ENCODE results near the gene ZNF205.
"Not testable (repeated sequence)": the region's sequence is repeated elsewhere in the genome, so short reads cannot be mapped to it uniquely, and the experiment has no call there.

ZNF205 gene

DNA sequence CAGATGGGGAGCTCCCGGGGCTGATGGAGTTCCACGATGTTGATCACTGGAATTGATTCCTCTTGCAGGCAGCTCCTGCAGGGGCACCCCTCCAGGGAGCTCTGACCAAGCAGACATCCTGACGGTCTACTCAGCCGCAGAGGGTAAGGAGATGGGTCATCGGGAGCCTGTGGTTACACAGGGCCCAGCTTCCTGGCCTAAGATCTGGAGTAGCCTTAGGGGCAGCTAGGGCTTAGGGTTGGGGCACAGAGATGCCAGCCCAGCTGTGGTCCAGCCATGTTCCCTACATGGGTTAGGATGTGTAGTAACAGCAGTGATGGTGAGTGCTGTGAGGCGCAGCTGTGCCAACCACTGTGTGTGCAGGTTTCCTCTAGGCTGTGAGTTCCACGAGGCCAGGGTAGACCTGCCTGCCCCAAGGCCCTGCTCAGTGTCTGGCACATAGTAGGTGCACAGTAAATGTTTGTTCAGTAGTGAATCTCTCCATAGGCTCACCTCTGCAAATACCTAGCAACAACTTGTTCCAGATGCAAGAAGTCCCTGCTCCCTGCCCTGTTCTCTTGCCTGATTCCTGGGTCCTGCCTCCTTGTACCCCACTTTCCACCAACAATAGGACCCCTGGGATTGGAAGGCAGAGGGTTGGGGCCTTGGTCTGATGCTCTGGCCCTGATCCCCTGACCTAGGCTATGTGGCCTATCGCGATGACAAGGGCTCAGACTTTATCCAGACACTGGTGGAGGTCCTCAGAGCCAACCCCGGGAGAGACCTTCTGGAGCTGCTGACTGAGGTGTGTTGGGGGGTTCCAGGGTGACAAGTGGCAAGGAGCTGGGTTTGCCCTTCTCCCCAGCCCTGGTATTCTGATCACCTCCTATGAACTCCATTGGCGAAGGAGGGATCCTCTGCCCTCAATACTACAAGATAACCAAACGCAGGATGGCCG, 36.1 kb downstream of the ZNF205 start:
- no peak for DNase-seq (ENCODE audit: low read depth, low spot score)

DNA sequence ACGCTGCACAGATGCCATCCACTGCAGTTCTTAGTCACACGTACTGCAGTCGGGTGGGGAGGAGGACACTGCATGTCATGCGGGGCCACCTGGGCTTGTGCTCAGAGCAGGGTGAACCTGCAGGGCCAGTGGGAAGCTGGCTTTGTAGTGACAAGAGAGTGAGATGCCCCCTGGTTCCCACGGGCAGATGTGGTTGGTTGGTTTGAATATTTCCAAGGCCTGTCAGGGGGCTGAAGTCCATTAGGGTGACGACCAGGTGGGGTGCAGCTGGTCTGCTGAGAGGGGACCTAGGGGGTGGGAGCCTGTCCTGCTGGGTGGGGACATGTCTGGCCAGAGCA, 36.8 kb downstream of the ZNF205 start:
- no peak for DNase-seq (ENCODE audit: low read depth, low spot score)

DNA sequence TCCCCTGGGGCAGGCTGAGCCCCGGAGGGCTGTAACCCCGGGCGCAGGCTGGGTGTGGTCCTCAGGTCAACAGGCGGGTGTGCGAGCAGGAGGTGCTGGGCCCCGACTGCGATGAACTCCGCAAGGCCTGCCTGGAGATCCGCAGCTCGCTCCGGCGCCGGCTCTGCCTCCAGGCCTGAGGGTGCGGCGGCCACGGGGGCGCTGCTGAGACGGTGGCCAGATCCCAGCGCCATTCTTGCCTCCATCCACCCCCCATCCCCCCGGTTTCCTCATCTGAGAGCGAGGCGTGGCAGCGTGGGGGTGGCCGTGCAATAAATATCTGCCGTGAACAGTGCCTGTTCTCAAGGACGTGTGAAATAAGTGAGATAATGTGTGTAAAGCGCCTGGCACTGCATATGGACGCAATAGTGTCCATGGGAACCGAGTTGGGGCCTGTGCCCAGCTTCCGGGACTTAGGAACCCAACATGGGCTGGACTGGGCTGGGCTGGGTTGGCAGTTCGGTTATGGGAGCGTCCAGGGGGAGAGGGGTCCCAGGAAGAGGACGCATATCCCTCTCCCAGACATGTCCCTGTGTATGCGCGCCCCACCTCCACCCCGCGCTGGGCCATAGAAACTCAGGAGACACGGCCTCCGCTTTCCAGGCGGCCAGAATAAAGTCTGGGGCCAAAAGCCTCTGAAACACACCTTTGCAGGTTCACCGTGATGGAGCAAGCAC, 37.4 kb downstream of the ZNF205 start:
- DNase-seq (ENCODE audit: low read depth, low spot score), result no peak

DNA sequence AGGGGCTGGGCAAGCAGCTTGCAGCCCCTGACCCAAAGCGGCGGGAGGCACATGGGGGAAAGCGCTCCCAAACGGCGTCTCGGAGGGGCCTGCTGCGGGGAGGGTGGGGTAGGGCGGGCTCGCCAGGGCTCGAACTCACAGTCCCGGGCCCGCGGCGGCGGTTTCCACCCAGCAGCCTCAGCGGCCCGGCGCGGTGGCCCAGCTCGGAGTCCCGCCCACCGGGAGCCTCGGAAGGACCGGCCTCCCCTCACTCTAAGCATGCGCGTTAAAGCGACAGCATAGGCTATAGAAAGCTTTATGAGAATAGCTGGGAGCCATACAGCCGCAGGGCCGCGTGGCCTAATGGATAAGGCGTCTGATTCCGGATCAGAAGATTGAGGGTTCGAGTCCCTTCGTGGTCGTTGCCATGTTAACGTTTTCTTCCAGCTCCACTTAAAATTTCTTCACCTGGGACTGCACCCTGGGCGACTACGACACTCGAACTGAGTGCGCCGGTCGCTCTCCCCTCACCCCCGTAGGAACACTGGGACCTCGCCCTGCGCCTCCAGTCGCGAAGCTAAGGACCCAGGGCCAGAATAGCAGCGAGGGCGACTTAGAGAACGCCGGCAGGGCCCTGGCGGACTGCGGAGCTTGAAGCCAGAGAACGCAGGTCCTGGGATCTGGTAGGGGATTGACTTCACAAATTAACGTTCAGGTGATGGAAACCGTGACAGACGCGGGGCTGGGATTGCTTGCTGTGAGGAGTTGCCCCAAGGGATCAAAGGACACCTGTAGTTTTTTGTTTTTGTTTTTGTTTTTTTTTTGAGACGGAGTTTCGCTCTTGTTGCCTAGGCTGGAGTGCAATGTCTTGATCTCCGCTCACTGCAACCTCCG, 38.2 kb downstream of the ZNF205 start:
- DNase-seq (ENCODE audit: low read depth, low spot score), result peak; percentile 90

DNA sequence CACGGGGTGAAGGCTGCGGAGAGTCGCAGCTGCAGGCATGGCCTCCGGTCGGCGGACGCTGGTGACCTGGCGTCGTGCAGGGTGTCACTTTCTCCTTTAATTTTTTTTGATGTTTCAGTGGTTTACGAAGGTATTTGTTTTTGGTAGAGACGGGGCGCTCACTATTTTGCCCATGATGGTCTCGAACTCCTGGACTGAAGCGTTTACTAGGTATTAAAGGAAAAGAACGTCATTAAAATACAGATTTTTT, 39.6 kb downstream of the ZNF205 start:
- DNase-seq (ENCODE audit: low read depth, low spot score), result no peak

DNA sequence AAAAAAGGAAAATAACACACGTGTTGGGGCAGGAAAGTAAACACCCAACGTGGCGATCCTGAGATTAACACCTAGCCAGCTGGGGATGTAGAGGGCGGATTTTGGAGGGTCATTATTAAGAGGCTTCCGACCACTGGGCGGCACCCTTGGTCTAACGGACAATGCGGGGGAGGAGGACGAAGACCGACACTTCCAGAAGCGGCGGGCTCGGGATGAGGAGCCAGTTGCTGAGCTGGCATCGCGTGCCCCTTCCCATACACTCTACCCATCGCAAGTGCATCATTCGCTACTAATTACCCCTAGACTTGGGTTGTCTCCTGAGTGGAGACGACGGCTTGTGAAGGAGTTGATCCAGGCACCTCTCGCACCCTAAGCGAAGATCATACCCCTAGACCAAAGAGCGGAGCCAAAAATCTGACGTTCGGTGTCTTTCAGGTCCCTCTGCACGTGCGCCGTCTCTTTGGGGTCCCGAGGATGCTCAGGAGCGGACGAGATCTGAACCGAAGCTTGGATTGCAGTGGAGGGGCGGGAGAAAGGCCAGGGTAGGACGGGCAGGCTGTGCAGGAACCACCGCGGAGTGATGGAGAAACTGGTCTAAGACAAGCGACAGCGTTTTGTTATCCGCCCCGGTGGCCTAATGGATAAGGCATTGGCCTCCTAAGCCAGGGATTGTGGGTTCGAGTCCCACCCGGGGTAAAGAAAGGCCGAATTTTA, 40.0 kb downstream of the ZNF205 start:
- no peak for DNase-seq (ENCODE audit: low read depth, low spot score)

DNA sequence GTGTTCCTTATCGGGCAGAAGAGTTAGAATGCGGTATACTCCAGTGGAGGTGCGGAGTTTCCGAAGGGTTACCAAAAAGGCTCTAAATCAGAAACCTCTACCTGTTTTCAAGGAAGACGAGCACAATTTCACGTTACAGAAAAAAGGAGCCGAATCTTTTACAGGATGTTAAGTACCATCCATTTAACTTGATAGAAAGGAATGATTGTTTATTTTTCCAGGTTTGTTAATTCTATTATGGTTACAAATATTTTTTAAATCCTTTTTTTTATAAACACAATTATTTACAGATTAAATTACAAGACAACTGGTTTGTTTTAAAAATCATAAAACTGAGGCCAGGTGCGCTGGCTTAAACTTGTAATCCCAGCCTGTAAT, 40.6 kb downstream of the ZNF205 start:
- no peak for DNase-seq (ENCODE audit: low read depth, low spot score)

DNA sequence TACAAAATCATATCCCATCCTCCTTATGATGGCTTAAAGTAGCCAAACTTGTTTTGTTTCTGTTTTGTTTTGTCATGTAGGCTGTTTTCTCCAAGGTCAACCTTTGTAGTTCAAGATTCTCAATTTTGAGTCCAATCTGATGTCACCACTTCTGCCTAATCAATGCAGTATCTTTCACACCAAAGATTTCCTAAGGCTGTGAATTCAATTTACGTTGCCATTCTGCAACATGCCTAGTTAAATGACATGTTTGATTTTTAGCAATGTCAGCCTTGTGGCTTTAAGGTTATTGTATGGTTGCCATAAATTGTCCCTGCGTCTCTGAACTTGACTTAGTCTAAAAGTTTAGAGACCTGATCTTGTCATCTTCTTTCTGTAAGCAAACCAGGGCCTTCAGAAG, 42.8 kb downstream of the ZNF205 start:
- no peak for DNase-seq (ENCODE audit: low read depth, low spot score)

DNA sequence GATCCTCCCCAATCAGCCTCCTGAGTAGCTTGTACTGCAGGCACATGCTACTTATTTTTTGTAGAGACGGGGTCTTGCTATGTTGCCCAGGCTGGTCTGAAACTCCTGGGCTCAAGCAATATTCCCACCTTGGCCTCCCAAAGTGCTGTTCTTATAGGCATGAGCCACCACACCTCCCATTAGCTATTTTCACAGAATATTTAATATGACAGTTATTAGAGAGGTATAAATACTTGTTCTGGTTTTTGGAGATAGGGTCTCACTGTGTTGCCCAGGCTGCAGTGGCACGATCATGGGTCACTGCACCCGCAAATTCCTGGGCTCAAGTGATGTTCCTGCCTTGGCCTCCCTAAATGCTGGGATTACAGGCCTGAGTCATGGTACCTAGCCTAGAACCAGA, 43.6 kb downstream of the ZNF205 start:
- DNase-seq (ENCODE audit: low read depth, low spot score), result no peak

DNA sequence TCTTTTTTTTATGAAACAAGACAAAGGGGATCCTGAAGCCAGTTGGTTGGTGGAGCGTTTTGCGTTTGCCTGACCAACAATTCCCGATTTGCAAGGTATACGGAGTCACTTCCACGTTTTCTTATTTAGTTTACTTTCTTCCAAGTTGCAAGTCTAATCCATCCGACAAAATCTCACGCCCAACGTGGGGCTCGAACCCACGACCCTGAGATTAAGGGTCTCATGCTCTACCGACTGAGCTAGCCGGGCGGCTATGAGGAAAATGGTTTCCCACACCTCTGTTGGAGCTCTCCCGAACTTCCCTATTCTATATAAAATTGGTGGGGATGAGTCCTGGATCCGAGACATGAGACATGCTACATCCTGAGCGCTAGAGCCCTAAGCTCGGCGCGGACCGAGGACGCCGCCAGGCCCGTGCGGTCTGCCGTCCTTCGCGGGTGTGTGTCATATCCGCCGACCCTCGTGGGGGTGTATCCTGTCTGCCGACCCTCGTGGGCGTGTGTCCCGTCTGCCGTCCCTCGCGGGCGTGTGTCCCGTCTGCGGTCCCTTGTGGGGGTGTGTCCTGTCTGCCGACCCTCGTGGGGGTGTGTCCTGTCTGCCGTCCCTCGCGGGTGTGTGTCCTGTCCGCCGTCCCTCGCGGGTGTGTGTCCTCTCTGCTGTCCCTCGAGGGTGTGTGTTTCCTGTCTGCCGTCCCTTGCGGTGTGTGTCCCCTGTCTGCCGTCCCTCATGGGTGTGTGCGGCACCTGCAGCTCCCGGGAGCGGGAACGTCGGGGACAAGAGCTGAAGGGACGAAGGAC, 45.0 kb downstream of the ZNF205 start:
- DNase-seq (ENCODE audit: low read depth, low spot score), result peak; percentile 95

DNA sequence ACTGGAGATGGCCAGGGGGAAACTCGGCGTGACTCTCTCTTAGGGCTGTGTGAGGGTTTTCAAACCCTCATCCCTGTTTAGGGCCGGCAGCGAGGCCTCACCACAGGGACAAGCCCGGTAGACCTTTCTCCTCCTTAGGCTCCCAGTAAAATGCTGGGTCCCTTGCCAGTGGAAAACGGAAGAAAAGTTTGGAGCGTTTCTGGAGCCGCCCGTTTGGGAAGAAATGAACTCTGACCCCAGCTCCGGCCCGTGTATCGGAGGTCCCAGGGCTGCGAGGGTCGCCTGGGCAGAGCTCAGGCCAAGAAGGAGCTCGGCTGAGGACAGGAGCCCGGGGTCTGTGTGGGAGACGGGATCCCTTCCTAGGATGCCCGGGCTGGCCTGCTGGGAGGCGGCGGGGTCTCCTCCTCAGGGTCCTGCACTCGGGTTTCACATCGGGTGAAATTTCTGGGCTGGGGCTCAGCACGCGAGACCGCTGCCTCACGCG, 45.7 kb downstream of the ZNF205 start:
- no peak for DNase-seq (ENCODE audit: low read depth, low spot score)

DNA sequence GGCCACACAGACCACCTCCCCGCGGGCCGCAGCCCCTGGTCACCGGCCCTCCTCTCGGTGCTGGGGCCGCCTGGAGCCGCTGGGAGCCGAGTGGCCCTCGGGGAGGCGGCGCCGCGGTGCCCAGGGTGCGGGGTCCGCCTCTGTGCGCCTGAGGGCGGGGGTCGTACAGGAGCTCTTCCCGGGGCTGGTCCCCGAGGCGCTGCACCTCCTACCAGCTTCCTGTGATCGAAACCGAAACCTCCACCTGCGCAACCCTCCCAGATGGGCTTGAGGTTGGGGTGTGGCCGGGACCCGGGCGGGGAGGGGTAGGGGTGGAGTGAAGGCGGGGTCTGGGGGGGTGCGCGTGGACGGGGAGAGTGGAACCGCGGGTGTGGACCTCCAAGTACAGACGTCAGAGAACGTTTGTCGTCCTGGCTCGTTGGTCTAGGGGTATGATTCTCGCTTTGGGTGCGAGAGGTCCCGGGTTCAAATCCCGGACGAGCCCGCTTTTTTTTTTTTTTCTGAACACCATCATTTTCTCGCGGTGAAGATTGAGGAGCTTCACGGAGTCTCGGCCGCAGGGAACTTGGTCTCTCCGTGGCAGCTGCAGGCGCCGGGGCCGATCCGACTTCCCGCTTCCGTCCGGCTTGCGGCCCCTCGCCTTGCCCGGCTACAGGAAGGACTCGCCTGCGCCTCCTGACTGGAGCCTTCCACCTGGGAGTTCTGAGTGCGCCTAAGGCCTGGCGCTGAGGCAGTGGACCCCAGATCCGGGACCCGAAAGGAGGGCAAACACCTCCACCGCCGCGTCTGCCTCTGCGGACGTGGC, 46.3 kb downstream of the ZNF205 start:
- DNase-seq (ENCODE audit: low read depth, low spot score), result no peak

DNA sequence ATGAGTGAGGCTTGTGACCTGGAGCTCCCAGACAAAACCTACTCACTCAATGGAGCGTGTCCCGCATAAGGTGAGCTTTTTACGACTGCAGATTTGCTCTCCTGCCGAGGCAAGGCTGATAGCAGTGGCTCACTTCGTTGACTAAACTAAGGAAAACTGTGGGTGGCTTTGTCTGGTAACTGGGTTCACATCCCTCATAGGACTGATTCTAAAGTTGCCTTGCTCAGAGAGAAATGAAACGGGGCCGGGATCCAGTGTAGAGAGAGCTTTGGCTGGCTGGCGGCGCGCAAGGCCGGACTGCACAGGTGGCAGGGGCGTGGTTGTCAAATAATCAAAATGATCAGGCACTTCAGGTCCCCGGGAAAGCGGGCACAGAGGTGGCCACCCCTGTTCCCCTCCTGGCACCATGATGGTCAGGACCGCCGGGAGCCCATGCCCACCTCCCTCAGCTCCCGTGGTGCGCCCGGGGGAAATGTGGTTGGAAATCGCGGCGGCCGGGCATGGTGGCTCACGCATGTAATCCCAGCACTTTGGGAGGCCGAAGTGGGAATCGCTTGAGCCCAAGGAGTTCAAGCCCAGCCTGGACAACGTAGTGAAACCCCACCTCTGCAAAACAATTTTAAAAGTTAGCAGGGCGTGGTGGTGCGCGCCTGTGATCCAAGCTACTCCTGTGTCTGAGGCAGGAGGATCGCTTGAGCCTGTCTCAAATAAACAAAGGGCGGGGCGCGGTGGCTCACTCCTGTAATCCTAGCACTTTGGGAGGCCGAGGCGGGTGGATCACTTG, 49.0 kb downstream of the ZNF205 start:
- DNase-seq (ENCODE audit: low read depth, low spot score), result no peak

DNA sequence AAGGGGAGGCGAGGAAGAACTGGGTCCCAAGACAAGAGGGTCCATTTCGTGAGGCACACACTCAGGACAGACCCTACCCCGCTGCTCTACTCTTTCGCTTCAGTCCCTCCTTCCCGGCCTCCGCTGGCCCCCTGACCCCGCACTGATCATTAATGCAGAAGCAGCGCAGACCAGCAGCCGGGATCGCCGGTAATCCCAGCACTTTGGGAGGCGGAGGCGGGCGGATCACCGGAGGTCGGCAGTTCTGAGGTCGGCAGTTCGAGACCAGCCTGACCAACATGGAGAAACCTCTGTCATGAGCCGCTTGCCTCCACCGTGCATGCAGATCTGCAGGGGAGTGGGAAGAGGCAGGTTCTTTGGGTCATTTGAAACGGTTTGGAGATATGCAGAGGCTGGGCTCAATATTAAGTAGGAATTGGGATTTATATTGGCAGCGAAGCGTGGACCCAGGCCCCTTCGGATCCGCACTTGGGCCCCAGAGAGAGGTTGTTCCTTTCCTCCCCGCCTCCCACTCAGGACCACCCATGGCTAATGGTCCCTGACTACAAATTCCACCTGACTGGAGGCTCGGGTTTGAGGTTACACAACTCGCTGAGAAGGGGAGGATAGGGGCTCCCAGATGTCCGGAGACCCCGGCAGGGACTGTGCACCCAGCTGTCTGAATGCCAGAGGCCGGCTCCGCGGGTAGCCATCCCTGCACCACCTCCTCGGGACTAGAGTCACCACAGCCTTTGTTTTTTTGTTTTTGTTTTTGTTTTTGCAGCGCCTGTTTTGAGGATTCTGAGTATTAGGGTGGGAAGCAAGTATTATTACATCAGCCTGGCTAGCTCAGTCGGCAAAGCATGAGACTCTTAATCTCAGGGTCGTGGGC, 52.0 kb downstream of the ZNF205 start:
- no peak for DNase-seq (ENCODE audit: low read depth, low spot score)

DNA sequence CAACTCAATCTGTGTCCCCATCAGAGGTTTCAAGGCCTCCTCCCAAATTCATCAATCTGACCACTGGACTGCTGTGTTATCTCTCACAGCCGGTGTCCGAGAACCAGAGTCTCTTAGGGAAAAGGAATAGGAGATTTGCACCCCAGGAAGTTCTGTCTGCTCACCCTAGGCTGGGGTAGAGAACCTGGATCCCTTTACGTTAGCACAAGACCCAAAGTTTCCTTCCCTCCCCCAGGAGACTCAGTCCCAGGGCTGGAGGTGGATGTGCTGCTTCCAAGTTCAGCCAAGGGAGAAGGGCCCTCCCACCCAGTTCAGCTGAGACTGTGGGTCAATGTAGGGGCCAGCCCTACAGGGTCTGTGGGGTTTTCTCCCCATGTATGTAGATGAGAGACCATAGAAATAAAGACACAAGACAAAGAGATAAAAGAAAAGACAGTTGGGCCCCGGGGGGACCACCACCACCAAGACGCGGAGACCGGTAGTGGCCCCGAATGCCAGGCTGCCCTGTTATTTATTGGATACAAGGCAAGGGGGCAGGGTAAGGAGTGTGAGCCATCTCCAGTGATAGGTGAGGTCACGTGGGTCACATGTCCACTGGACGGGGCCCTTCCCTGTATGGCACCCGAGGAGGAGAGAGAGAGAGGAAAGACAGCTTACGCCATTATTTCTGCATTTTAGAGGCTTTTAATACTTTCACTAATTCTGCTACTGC, 52.9 kb downstream of the ZNF205 start:
- no peak for DNase-seq (ENCODE audit: low read depth, low spot score)

DNA sequence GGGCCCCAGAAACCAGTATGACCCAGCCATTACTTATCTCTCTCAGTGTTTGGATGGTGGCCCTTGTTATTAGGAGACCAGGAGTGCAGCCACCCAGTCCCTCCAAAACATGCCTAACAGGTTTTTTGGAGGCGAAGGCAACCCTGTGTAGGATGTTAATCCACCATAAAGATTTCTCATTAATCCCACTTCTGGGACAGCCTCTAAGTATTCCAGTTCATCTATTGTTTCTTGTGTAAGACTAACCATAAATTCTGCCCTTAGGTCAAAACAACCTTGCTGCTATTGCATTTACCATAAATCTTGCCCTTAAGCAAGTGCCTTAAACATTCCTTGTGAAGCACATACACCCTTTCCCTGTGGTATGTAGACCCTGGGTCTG, 54.1 kb downstream of the ZNF205 start:
- DNase-seq (ENCODE audit: low read depth, low spot score), result no peak

DNA sequence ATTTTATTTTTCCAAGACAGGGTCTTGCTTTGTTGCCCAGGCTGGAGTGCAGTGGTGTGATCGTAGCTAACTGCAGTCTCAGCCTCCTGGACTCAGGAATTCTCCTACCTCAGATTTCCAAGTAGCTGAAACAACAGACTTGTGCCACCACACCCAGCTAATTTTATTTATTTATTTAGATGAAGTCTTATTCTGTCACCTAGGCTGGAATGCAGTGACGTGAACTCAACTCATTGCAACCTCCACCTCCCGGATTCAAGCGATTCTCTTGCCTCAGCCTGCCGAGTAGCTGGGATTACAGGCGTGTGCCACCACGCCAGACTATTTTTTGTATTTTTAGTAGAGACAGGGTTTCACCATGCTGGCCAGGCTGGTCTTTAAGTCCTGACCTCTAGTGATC, 56.3 kb downstream of the ZNF205 start:
- DNase-seq (ENCODE audit: low read depth, low spot score), result not testable (repeated sequence)
